8988T (cell line): ENCODE data around the gene STXBP6.
"Not testable (repeated sequence)": the region's sequence is repeated elsewhere in the genome, so short reads cannot be mapped to it uniquely, and the experiment has no call there.

Experiments
- DNase-seq: peaks from one replicate; pipeline ENCODE4 v3.0.0; 2011

STXBP6 gene

DNA sequence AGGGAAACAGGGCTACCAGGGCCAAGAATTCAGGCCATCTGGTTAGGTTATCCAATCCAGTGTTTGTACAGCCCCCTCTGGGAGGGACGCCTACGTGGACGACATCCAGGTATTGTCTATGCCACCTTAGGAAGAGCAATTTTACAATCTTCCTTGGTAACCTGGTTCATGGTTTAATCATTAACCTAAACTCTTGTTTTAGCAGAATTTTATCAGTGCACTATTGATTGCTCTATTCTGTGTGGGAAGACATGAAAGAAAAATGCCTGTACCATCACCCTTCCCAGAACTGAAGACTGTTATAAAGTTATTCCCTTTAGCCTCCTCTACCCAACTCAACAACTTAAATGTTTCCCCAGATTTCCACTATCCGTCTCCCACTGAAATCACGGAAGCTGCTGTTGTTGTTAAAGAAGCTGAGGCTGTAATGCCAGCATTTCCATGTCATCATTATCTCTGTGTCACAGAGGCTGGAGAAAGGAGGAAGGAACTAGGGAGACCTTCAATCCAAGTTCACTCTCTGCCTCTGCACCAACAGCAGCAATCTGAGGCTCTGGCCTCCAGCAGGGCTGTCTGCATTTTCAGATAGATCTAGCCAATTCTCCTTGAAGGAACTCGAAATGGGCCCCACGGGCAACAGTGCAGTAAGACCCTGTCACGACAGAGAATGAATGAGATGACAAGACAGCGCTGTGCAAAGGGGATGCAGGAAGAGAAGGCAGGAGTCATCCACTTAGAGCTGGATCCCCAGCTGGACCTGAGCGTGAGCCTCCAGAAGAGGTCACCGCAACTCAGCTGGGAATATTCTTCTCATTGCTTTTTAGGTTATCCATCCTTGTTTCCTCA, 232.5 kb downstream of the STXBP6 start:
- DNase-seq, result no peak

- no peak for DNase-seq
Measured at GRCh38 chr14:24816929-24817211, 233.1 kb downstream of the STXBP6 start.

DNA sequence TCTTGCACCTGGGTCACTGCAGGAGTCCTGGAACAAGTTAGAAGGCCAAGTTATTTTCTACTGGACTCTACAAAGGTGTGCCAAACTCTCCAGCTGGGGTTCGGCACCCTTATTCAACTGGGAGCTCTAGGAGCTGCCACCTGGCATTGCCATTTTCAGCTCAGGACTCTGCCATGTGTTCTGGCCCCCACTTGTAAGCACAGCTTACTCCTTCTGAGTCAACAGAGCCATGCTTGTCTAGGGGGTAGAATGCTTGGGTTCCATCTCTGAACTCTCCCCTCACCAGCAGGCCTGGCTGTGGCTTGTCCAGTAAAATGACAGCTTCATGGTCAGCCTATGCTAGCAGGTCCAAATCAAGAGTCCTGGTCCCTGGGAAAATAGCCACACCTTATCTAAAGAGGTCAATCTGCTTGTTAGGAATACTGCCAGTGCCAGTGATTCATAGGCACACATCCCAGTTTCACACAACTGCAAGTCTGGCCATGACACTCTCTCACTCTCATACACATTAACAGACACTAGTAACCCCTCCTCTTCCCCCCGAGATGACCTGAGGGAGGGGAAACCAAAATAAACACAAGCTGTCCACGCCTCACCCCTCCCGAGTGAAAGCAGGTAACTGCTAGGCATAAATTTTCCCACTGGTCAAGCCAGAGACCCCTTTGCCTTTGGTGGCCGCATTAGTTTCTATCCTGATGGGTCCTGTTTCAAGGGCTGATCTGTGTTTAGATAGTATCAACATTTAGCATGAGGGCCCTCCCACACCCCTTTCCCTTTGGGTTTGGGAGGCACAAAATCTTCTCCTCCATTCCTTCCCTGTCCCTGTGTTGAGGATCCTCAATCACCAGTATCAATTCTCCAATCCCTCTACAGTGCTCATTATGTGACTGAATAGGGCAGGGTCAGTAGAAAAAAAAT, 233.7 kb downstream of the STXBP6 start:
- DNase-seq, result no peak

DNA sequence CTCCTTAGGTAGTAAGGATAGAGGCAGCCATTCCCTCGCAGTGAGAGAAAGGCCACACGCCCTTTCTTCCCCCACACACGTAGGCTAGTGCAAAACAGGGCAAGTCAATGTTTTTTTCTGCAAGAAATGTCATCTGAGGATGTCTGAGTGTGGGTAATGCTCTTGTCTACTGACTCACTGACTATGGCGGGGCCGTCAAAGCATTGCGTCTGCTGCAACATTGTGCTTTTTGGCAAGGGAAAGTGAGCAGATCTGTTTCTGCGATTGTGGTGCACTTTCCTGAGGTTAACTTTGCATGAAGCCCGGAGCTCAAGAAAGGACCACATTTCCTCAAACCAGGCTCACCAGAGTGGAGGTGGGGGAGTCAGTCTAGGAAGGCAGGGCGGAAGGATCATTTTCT, 234.4 kb downstream of the STXBP6 start:
- no peak for DNase-seq

- DNase-seq, result no peak
Measured at GRCh38 chr14:24814944-24815343, 235.0 kb downstream of the STXBP6 start.

DNA sequence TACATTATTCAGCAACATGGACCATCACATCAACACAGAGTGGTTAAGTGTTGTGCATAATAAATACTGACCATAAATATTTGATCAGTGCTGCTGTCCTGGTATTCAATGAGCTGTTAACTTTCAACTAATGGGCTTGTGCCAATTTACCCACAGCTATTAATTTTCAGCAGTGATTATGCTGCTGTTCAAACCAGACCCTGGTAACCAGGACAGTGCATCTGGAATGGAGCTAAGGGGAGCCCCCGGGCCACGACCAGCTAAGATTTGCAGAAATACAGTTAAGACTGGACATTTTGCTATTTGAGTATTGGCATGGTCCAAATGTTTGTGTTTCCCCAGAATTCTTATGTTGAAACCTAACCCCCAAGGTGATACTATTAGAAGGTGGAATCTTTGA, 235.6 kb downstream of the STXBP6 start:
- no peak for DNase-seq

- DNase-seq, result no peak
Measured at GRCh38 chr14:24813819-24814259, 236.1 kb downstream of the STXBP6 start.

DNA sequence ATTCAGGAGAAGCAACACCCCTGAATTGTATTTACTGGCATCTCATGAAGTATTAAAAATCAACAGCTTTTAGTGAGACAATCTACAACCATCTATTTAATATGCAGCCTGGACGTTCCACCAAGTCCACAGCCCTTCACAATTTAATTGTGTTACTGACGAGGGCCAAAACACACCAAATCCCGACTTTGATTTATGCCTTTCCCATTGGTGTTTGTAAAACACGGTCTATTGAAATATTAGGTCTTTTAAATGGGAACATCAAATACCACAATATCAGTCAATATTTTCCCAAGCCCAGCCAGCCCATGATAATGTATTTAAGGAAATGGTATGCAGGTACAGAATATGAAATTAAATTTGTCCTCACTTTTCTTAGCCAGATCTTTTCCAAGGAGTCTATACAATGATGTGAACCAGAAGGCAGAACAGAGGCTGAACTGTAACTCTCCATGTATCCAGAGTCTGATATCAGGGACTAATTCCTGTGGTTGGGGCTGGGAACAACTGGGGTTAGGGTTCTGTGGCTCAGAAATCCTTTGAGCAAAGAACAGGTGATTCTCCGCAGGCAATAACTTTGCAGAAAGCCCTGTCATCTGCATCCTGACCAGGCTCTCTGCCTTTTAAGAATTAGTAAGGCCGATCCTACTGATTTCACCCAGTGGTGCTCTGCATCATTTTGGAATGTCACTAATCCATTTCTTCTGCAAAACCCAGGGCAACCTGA, 236.7 kb downstream of the STXBP6 start:
- no peak for DNase-seq

DNA sequence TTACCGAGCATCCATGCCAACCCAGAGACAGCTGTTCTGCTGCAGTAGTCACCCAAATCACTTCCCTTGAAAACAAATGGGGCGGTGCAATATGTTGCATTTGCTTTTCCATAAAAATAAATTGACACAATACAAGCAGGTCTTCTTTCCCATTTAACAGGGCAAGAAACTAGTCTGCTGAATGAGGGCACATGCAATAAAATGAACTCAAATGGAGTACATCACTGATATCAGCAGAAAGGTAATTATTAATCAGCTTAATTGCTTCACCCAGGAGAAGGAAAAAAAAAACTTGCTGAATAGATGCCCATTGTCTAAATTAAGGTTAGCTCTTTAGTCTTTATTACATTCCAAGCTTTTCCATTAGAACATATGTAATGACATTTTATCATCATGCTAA, 240.8 kb downstream of the STXBP6 start:
- DNase-seq, result no peak

GRCh38 chr14:24808412-24808811, 241.5 kb downstream of the STXBP6 start:
- DNase-seq, result no peak

- no peak for DNase-seq
Measured at GRCh38 chr14:24806061-24806678, 243.8 kb downstream of the STXBP6 start.

GRCh38 chr14:24804552-24805212, 245.3 kb downstream of the STXBP6 start:
- no peak for DNase-seq

- no peak for DNase-seq
Measured at GRCh38 chr14:24803933-24804494, 245.9 kb downstream of the STXBP6 start.

DNA sequence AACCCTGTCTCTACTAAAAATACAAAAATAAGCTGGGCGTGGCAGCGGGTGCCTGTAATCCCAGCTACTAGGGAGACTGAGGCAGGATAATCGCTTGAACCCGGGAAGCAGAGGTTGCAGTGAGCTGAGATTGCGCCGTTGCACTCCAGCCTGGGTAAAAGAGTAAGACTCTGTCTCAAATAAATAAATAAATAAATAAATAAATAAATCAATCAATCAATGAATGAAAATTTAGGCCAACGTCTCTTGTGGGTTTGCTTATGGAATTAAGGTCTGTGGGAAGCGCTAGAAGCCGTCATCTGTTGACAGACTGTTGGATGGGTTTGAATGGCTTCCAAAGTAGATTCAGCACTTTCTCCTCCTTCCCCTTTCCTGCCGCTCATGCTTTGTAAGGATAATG, 246.5 kb downstream of the STXBP6 start:
- not testable (repeated sequence) for DNase-seq

GRCh38 chr14:24802236-24802635, 247.7 kb downstream of the STXBP6 start:
- DNase-seq, result no peak

- no peak for DNase-seq
Measured at GRCh38 chr14:24801024-24801423, 248.9 kb downstream of the STXBP6 start.

DNA sequence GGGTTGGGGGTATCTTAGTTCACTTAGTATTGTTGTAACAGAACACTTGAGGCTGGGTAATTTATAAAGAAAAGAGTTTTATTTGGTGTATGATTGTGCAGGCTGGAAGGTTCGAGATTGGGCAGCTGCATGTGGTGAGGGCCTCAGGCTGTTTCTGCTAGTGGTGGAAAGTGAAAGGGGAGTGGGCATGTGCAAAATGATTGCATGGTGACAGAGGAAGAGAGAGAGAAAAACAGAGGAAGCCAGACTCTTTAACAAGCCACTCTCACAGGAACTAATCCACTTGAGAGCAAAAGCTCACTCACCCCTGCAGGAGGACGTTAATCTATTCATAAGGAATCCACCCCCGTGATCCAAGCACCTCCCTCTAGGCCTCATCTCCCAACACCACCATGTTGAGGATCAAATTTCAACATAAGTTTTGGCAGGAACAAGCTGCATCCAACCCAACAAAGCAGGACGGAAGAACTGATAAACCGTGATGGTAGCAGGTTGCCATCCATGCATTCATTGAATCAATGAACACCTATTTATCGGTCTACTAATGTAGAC, 251.0 kb downstream of the STXBP6 start:
- no peak for DNase-seq

- no peak for DNase-seq
Measured at GRCh38 chr14:24795406-24795805, 254.5 kb downstream of the STXBP6 start.

DNA sequence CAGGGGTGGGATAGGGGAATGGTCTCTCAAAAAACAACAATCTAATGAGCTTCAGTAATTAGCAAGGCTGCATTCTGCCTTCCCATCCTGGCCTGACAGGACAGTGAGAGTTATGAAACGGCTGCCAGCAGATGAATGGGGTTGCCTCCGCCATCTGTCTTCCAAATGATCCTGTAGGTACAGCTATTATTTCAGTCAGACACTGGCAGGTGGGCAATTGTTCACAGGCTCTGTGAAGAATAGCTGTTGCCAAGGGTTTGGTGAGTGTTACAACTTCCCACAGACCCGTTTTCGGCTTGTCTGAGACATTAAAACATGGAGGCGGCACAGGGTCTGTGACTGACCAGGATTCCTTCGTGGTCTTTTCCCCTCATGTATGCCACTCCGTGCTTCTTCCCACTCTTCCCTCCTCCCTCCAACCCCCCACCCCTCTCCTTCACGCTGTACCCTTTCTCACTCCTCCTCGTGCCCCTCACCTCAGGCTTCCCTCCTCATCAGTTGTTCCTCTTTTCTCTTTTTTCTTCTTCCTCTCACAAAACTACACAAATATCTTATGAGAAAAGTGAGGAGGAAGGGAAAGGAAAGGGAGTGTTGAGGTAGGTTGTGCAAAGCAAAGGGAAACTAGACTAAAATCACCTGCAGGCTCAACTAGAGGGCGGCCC, 255.2 kb downstream of the STXBP6 start:
- no peak for DNase-seq

DNA sequence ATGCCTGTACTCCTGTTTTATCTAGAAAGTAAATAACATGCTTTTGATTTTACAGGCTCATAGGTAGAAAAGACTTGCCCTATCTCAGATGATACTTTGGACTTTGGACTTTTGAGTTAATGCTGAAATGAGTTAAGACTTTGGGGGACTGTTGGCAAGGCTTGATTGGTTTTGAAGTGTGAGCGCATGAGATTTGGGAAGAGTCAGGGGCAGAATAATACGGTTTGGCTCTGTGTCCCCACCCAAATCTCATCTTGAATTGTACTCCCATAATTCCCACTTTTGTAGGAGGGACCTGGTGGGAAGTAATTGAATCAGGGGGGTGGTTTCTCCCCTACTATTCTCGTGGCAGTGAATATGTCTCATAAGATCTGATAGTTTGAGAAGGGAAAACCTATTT, 259.8 kb downstream of the STXBP6 start:
- DNase-seq, result no peak

DNA sequence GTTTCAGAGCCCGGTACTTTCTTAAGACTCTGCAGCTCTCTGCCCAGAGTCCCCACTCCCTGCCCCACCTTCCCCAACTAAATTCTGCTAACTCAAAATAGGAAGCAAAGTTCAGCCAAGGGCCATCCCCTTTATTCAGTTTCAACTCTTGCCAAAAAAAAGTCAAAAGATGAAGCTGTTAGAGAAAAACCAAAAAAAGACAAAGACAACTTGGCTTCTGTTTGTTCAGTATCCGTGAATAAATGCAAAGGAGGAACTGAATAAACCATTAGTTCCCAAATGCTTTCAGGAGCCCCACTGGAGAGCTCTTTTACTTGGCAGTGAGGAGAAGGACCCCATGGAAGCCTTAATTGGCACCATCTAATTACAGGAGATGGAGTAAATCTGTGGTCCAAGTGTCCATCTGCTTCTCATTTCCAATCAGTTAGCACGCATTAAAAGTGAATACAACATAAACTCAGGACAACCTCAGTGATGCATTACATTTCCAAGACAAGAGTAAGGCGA, 260.5 kb downstream of the STXBP6 start:
- no peak for DNase-seq
